ENCODE data around the gene TMED5. TPM values are rescaled to one million over a fixed set of nuclear protein-coding genes. Genes with fewer than 3 reads are reported as not detected.

Gene TMED5
- total RNA-seq, 1 donor from 2014 or later, result 44.7 TPM

GRCh38 chr1:93129507-93130099 lies 50.6 kb downstream of the TMED5 start:
- Mint-ChIP-seq H3K4me3 (no peak overlapping the region), H3K36me3 (ENCODE audit: low read depth) (peaks cover 16% of the 10 kb centered on the region), H3K4me1 (no peaks in the 10 kb centered on the region), H3K27me3 (no peaks in the 10 kb centered on the region), H3K27ac (no peak overlapping the region), H3K9me3 (no peaks in the 10 kb centered on the region)
- intact Hi-C loops (cut with micrococcal nuclease), result no loop called here
- no peak for DNase-seq

- no peak for DNase-seq
- Mint-ChIP-seq H3K27me3 (no peaks in the 10 kb centered on the region), H3K4me1 (peaks cover 7% of the 10 kb centered on the region), H3K4me3 (no peak overlapping the region), H3K36me3 (ENCODE audit: low read depth) (peaks cover 31% of the 10 kb centered on the region), H3K9me3 (no peaks in the 10 kb centered on the region), H3K27ac (no peak overlapping the region)
- intact Hi-C loops (cut with micrococcal nuclease), result no loop called here
Measured at GRCh38 chr1:93124556-93125355, 55.5 kb downstream of the TMED5 start.

- DNase-seq, result no peak
- Mint-ChIP-seq H3K4me3 (no peak overlapping the region), H3K4me1 (peaks cover 7% of the 10 kb centered on the region), H3K9me3 (no peaks in the 10 kb centered on the region), H3K27ac (no peak overlapping the region), H3K27me3 (no peaks in the 10 kb centered on the region), H3K36me3 (ENCODE audit: low read depth) (peaks cover 34% of the 10 kb centered on the region)
- intact Hi-C loops (cut with micrococcal nuclease), result no loop called here
Measured at GRCh38 chr1:93123201-93123783, 56.9 kb downstream of the TMED5 start.

GRCh38 chr1:93120614-93121013 lies 59.6 kb downstream of the TMED5 start:
- Mint-ChIP-seq H3K36me3 (ENCODE audit: low read depth) (peaks cover 47% of the 10 kb centered on the region), H3K9me3 (no peaks in the 10 kb centered on the region), H3K4me1 (peaks cover 7% of the 10 kb centered on the region), H3K4me3 (no peak overlapping the region), H3K27ac (no peak overlapping the region), H3K27me3 (no peaks in the 10 kb centered on the region)
- intact Hi-C loops (cut with micrococcal nuclease), result no loop called here
- DNase-seq, result no peak

GRCh38 chr1:93114391-93114790 lies 65.8 kb downstream of the TMED5 start:
- Mint-ChIP-seq H3K4me1 (peaks cover 16% of the 10 kb centered on the region), H3K9me3 (no peaks in the 10 kb centered on the region), H3K4me3 (no peak overlapping the region), H3K27me3 (no peaks in the 10 kb centered on the region), H3K27ac (no peak overlapping the region), H3K36me3 (ENCODE audit: low read depth) (peaks cover 46% of the 10 kb centered on the region)
- DNase-seq, result no peak
- intact Hi-C loops (cut with micrococcal nuclease), result no loop called here

- Mint-ChIP-seq H3K36me3 (ENCODE audit: low read depth) (peaks cover 46% of the 10 kb centered on the region), H3K4me1 (peaks cover 22% of the 10 kb centered on the region), H3K9me3 (peaks cover 6% of the 10 kb centered on the region), H3K4me3 (no peak overlapping the region), H3K27ac (no peak overlapping the region), H3K27me3 (no peaks in the 10 kb centered on the region)
- DNase-seq, result no peak
- intact Hi-C loops (cut with micrococcal nuclease), result no loop called here
Measured at GRCh38 chr1:93113127-93113526, 67.1 kb downstream of the TMED5 start.

- peaks cover 51% of the 10 kb centered on the region for H3K36me3 Mint-ChIP-seq (ENCODE audit: low read depth)
- H3K4me3 Mint-ChIP-seq, result no peak overlapping the region
- peaks cover 15% of the 10 kb centered on the region for H3K9me3 Mint-ChIP-seq
- no peaks in the 10 kb centered on the region for H3K27me3 Mint-ChIP-seq
- H3K4me1 Mint-ChIP-seq, result peaks cover 22% of the 10 kb centered on the region
- H3K27ac Mint-ChIP-seq, result peak overlapping the region; percentile 74
- DNase-seq, result no peak
- intact Hi-C loops (cut with micrococcal nuclease), result no loop called here
Measured at GRCh38 chr1:93111561-93111960, 68.7 kb downstream of the TMED5 start.

- peaks cover 15% of the 10 kb centered on the region for H3K9me3 Mint-ChIP-seq
- no peak for DNase-seq
- peaks cover 22% of the 10 kb centered on the region for H3K4me1 Mint-ChIP-seq
- H3K4me3 Mint-ChIP-seq, result no peak overlapping the region
- no peaks in the 10 kb centered on the region for H3K27me3 Mint-ChIP-seq
- no peak overlapping the region for H3K27ac Mint-ChIP-seq
- intact Hi-C loops (cut with micrococcal nuclease), result no loop called here
- H3K36me3 Mint-ChIP-seq (ENCODE audit: low read depth), result peaks cover 50% of the 10 kb centered on the region
Measured at GRCh38 chr1:93111065-93111464, 69.1 kb downstream of the TMED5 start.

- H3K4me3 Mint-ChIP-seq, result no peak overlapping the region
- intact Hi-C loops (cut with micrococcal nuclease), result no loop called here
- no peak for DNase-seq
- no peaks in the 10 kb centered on the region for H3K27me3 Mint-ChIP-seq
- H3K9me3 Mint-ChIP-seq, result peaks cover 15% of the 10 kb centered on the region
- H3K27ac Mint-ChIP-seq, result no peak overlapping the region
- peaks cover 59% of the 10 kb centered on the region for H3K36me3 Mint-ChIP-seq (ENCODE audit: low read depth)
- H3K4me1 Mint-ChIP-seq, result peaks cover 26% of the 10 kb centered on the region
Measured at GRCh38 chr1:93109578-93109977, 70.6 kb downstream of the TMED5 start.

- intact Hi-C loops (cut with micrococcal nuclease), result no loop called here
- peaks cover 25% of the 10 kb centered on the region for H3K4me1 Mint-ChIP-seq
- H3K36me3 Mint-ChIP-seq (ENCODE audit: low read depth), result peaks cover 64% of the 10 kb centered on the region
- no peak overlapping the region for H3K27ac Mint-ChIP-seq
- DNase-seq, result no peak
- H3K27me3 Mint-ChIP-seq, result no peaks in the 10 kb centered on the region
- no peak overlapping the region for H3K4me3 Mint-ChIP-seq
- H3K9me3 Mint-ChIP-seq, result peaks cover 15% of the 10 kb centered on the region
Measured at GRCh38 chr1:93108335-93108734, 71.9 kb downstream of the TMED5 start.

GRCh38 chr1:93107395-93107794 lies 72.8 kb downstream of the TMED5 start:
- Mint-ChIP-seq H3K27me3 (no peaks in the 10 kb centered on the region), H3K4me1 (peaks cover 23% of the 10 kb centered on the region), H3K27ac (no peak overlapping the region), H3K9me3 (peaks cover 15% of the 10 kb centered on the region), H3K36me3 (ENCODE audit: low read depth) (peaks cover 61% of the 10 kb centered on the region), H3K4me3 (no peak overlapping the region)
- intact Hi-C loops (cut with micrococcal nuclease), result no loop called here
- DNase-seq, result no peak

GRCh38 chr1:93106226-93106625 lies 74.0 kb downstream of the TMED5 start:
- no peak overlapping the region for H3K4me3 Mint-ChIP-seq
- intact Hi-C loops (cut with micrococcal nuclease), result no loop called here
- peaks cover 19% of the 10 kb centered on the region for H3K4me1 Mint-ChIP-seq
- peaks cover 15% of the 10 kb centered on the region for H3K9me3 Mint-ChIP-seq
- no peak for DNase-seq
- H3K27me3 Mint-ChIP-seq, result no peaks in the 10 kb centered on the region
- no peak overlapping the region for H3K27ac Mint-ChIP-seq
- H3K36me3 Mint-ChIP-seq (ENCODE audit: low read depth), result peaks cover 64% of the 10 kb centered on the region

GRCh38 chr1:93102142-93102541 lies 78.1 kb downstream of the TMED5 start:
- Mint-ChIP-seq H3K27ac (no peak overlapping the region), H3K4me1 (peaks cover 13% of the 10 kb centered on the region), H3K9me3 (peaks cover 3% of the 10 kb centered on the region), H3K4me3 (no peak overlapping the region), H3K27me3 (no peaks in the 10 kb centered on the region), H3K36me3 (ENCODE audit: low read depth) (peaks cover 41% of the 10 kb centered on the region)
- intact Hi-C loops (cut with micrococcal nuclease), result no loop called here
- DNase-seq, result no peak

Data from activated CD4-positive, alpha-beta T cell treated with anti-CD3 and anti-CD28 coated beads, Interleukin-2, amount 10 ng/mL, durations not matched to agents 24 days and 14 days (primary cell).